Stimulated activated CD8-positive, alpha-beta memory T cell treated with anti-CD3 and anti-CD28 coated beads, Interleukin-2, amount 100 ng/mL, for 48 hours (primary cell): ENCODE results near the gene LARGE1.

Experiments used
- DNase-seq, 2 donors: peaks; one replicate each; pipeline ENCODE4 v3.0.0-alpha.2; 2020; ENCODE audit warnings: low read depth in 2 of 2

Gene LARGE1

GRCh38 chr22:33326540-33327295, 593.6 kb downstream of the LARGE1 start:
- DNase-seq, result no peak

- DNase-seq, result no peak
These were observed 594.9 kb downstream of the LARGE1 start for GRCh38 chr22:33325232-33326004.

GRCh38 chr22:33324228-33324627, 596.0 kb downstream of the LARGE1 start:
- DNase-seq, result no peak

GRCh38 chr22:33321466-33321865, 598.8 kb downstream of the LARGE1 start:
- DNase-seq, result no peak

- DNase-seq, result no peak
These were observed 604.3 kb downstream of the LARGE1 start for GRCh38 chr22:33315954-33316353.

GRCh38 chr22:33315117-33315516, 605.2 kb downstream of the LARGE1 start:
- DNase-seq, result no peak

GRCh38 chr22:33314316-33314715, 606.0 kb downstream of the LARGE1 start:
- DNase-seq, result no peak

GRCh38 chr22:33303099-33303498, 617.2 kb downstream of the LARGE1 start:
- no peak for DNase-seq

- DNase-seq, result no peak
These were observed 617.7 kb downstream of the LARGE1 start for GRCh38 chr22:33302549-33302948.

GRCh38 chr22:33302049-33302545, 618.2 kb downstream of the LARGE1 start:
- peak; percentile 27 to 54 for DNase-seq

- DNase-seq, result no peak
These were observed 620.1 kb downstream of the LARGE1 start for GRCh38 chr22:33300165-33300564.

GRCh38 chr22:33299245-33299956, 620.9 kb downstream of the LARGE1 start:
- DNase-seq, result no peak

- DNase-seq, result no peak
These were observed 623.3 kb downstream of the LARGE1 start for GRCh38 chr22:33296941-33297340.

- no peak for DNase-seq
These were observed 632.2 kb downstream of the LARGE1 start for GRCh38 chr22:33288078-33288477.

- DNase-seq, result no peak
These were observed 645.2 kb downstream of the LARGE1 start for GRCh38 chr22:33275073-33275443.

GRCh38 chr22:33274214-33275072, 645.8 kb downstream of the LARGE1 start:
- DNase-seq, result peak in 1 of 2 donors; percentile 11

- DNase-seq, result no peak
These were observed 647.4 kb downstream of the LARGE1 start for GRCh38 chr22:33272871-33273270.

- DNase-seq, result no peak
These were observed 648.1 kb downstream of the LARGE1 start for GRCh38 chr22:33272180-33272579.

- no peak for DNase-seq
These were observed 648.7 kb downstream of the LARGE1 start for GRCh38 chr22:33271390-33272161.

GRCh38 chr22:33270596-33270995, 649.7 kb downstream of the LARGE1 start:
- DNase-seq, result no peak

GRCh38 chr22:33261699-33262098, 658.6 kb downstream of the LARGE1 start:
- DNase-seq, result no peak
